NCI-H1930 (cell line): ENCODE data around the gene NRIP1.

Experiments used
- DNase-seq, 2 experiments: peaks; one replicate each; lab custom pipeline; 2025; lab: John Stamatoyannopoulos, UW

The NRIP1 gene

DNA sequence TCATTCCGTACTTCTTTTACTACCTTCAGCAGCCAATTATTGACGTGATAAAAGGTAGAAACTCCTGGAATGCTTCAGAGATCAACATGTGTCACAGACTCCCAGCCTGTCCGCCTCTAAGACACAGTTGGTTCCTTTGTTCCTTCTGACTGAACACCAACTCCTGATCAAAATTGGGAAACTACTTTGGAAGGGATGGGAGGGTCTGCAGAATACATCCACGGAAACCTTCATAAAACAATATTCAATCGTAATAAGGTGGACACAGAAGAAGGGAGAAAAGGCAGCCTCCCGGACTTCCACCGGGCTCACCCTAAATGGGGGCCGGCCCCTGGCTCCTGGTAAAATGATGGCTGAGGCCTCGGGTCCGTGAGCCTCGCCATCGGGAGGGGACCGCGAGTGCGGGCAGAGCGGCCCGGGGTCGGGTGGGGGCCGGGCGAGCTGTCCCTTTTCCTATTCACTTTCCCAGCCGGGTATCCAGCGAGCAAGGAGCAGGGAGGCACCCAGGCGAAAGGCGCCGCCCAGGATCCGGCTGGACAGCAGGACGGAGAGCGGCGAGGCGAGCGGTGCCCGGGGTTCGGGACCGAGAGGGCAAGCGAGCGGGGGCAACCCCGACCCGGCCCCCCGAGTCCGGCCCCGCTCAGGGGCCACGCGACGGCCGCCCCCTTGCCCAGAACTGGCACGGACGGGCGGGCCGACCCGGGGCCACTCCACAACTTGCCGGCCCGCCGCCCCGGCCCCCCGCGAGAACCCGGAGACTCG, 805 bp downstream of the NRIP1 start:
- no peak for DNase-seq

DNA sequence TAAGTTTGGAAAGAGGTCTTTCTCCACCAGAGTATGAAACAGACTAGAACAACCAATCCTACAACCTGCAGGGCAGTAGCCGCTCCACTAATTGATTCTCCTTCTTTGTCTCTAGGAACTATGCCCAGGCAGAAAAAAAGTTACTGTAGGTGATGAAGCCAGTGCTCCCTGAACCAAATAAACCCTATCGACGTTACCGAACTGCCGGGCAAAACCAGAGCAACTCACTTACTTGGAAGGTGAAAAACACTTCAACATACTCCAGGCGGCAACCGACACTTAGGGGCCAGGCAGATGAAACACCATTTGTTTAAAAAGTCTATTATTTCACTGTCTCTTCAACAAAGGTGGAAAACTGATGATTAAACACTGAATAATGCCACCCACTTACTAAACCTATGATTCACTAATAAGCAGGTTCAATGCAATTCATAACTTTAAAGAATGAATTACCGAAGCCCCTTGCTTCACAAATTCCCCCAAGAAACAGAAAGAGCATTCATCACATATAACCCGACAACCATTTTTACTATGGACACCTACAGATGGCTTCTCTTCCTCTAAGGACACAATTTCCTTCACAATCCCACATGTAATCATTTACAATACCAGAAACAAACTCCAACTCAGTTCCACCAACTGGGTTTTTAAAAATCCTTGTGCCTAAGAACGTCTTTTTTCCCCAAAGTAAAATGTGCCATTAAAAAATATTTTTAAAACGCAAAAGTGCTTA, 1.6 kb downstream of the NRIP1 start:
- no peak for DNase-seq

GRCh38 chr21:15062606-15062965, 2.2 kb downstream of the NRIP1 start:
- no peak for DNase-seq

- no peak for DNase-seq
These were observed 2.8 kb downstream of the NRIP1 start for GRCh38 chr21:15061747-15062605.

GRCh38 chr21:15061279-15061678, 3.5 kb downstream of the NRIP1 start:
- no peak for DNase-seq

DNA sequence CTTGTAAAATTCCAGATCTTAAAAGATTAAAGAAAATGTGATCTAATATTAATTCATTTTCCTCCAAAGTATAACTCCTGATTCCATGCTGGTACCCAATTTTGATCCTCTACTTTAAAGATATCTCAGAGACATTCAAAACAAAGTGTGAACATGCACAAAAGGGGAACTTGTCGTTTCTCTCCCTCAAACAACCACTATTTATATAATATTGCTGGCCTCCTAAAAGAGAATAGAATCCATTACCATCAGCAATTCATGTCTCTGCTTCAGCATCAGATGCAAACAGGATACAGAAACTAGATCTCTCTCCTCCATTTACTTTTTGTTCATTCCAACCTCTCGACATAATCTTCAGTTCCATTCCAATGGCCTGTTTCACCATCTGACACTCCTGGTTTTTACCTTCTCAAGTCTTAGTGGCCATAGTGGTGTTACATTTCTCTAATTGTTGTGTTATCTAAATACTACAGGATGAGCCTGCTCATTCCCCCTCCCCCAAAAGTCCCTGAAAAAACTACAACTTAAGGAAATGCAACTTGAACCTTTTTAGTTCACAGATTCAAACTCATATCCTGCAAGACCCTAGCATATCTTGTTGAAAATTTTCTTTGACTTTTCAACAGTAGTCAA, 4.1 kb downstream of the NRIP1 start:
- DNase-seq: no peak

DNA sequence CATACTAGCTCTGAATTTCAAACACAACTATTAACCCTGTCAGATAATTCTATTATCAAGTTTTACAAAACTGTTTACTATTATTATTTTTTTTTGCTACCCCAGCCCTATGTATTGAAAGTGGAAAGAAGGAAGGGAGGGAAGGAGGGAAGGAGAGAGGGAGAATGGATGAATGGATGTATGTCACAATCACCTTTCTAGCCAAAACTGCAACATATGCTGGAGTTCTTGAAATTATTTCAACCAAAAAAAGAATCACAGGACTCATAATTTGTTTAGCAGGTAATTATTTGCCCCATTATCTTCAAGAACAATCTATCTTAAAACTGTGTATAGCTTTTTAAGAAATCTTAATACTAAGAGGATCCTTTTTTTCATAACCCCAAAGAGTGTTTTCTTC, 5.4 kb downstream of the NRIP1 start:
- no peak for DNase-seq

DNA sequence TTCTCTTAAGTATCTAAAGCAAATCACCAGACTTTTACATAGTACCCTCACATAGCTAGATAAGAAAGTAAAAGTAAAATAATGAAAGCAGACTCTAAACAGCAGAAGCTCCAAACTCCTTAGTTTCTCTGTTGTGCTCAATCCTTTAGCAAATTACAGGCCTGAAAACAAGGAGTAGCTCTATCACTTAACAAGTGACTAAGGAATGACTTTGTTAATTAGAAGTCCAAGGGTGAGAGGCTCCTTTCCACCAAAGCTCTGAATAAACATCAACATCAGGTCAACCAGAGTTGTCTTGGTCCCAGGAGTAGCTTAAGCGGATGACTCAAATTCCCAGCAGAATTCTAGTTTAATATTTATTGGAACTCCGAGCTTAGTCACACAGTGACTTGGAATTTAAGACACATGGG, 5.9 kb downstream of the NRIP1 start:
- peak in 1 of 2 experiments; percentile 16 for DNase-seq

- DNase-seq: no peak
These were observed 7.5 kb downstream of the NRIP1 start for GRCh38 chr21:15057285-15057684.

- no peak for DNase-seq
These were observed 10.1 kb downstream of the NRIP1 start for GRCh38 chr21:15054606-15055239.

DNA sequence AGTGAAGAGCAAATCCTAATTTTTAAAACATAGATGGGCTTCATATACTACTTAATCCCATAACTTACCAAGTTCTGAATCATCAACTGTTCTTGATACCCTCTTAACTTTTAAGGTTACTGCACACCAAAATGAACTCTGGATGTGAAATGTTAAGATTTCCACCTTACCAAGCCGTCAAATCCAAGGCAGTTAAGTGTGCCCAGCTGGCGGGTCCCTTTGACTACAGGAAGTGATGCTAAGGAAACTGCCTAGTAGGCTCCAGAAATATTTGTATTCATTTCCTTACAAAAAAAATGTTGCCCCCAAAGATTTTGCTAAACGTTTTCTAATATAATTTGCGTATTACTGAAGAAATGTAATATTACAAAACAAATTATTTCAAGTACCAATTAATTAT, 10.7 kb downstream of the NRIP1 start:
- DNase-seq: no peak

- no peak for DNase-seq
These were observed 11.3 kb downstream of the NRIP1 start for GRCh38 chr21:15053500-15053899.

- DNase-seq: no peak
These were observed 12.4 kb downstream of the NRIP1 start for GRCh38 chr21:15052459-15052763.

DNA sequence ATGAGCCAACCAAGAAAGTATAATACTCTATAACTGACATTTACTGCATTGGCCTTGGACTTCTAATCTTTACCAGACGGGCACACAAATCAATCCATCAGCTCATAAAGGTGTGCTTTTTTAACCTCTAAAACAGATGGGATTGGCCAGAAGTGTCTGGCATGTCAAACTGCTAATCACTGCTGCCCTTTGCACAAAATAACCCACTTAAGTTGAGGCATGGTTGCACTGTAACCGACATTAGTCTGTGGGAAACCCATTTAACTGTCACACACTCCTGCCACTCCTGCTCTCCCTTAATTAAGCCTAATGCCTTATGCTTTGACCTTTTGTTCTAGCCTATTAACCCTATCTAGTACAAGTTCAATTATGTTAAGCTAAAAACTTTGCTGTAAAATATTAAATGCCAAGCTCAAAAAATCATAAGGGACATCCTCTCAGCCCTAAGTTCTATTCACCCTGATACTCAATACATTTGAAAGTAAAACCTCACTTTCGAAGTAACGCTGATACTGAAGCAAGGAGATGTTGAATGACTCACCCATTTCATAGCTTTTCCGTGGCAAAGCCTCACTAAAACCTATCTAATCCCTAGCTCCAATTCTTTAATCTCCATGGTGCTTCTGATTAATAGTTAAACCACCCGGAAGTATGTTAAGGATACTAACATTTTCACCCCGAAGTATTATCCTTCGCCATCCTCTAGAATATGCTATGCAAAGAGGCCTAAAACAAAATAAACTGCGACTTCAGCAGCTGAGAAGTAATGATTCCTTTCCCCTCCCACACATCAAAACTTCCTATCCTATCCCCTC, 12.9 kb downstream of the NRIP1 start:
- DNase-seq: no peak

DNA sequence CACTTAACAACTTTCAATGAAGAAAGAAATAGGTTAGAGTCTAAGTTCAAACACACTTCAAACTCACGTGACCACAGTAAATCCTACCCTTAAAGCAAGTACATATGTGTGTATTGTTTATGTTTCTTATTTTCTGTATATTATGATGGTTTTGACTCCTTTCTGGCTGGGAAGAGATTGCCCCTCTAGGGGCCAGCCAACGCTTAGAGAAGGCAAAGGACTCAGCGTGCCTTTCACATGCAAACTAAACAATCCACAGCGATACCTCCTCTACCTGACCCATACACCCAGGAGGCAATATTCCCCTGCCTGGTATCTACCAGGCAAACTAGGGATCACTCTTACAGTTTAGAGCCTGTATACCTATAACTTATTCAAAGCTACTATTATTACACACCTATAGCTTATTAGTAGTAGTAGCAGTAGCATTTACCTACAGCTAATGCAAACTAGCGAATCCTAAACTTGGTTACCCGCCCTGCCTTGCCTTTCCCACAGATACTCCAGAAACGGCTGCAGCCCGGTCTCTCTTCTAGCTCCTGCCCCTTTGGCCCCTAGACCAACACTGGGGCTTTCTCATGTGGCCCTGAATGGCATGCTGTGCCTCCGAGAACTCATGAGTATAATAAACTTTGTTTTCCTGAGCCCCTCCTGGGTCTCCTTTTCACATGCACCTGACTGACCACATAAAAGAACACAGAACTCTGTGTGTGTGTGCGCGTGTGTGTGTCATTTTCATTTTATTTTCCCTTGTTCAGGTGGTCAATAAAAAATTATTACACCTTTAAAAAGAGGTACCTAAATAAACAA, 14.0 kb downstream of the NRIP1 start:
- DNase-seq: peak; percentile 11 to 18

- DNase-seq: no peak
These were observed 19.8 kb downstream of the NRIP1 start for GRCh38 chr21:15045017-15045416.

- no peak for DNase-seq
These were observed 22.3 kb downstream of the NRIP1 start for GRCh38 chr21:15042531-15042930.

GRCh38 chr21:15039607-15040299, 25.0 kb downstream of the NRIP1 start:
- DNase-seq: no peak

DNA sequence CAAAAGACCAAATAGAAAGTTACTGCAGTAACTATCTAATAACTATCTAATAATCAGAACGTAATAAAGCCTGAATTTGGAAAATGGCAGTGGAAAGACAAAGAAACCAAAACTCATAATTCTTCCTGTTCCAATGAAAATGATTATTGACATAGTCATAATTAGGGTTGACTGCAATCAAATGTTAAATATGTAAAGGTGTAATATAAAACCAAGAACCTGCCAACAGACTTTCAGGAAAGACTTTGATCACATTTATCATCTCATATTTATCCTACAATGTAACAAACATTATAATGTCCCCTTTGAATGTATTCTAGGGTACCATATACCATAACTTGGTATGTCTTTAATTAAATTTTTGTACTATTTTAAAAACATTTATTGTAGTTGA, 26.9 kb downstream of the NRIP1 start:
- DNase-seq: no peak
